GM21576 (cell line): ENCODE data around the gene HLCS.

ENCODE experiments used
- ATAC-seq: cut with Tn5 transposase; IDR thresholded peaks from one replicate; pipeline ENCODE4 v1.9.1; 2021; ENCODE audit warnings: mild to moderate bottlenecking, moderate library complexity; ENCODE audit not compliant: unreplicated experiment

The HLCS gene

DNA sequence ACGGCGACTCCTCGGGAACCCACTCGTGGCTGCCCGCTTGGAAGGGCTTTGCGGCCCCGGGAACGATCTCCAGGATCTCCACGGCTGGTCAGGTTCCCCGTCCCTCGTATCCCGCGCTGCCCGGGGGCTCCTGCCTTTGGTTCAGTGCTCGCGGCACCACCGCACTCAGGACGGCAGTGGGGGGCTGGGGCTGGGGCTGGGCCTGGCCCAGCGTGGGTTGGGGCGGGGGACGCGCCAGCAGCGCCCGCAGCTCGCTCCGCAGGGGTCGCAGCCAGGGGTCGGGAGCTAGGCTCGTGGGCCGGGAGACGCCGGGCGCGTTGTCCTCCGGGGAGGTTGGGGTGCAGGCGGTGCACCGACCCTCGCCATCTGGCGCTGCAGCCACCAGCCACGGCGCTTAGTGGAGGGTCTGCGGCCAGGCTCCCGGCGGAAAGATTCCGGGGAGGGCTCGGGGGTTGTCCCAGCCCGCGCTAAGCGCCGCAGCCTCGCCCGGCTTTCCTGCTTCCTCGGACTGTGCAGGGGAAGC is 258.6 kb downstream of the HLCS start:
- ATAC-seq = no peak

- no peak for ATAC-seq
Observed at GRCh38 chr21:36706951-36707762, 259.3 kb downstream of the HLCS start.

- no peak for ATAC-seq
Observed at GRCh38 chr21:36706482-36706852, 260.0 kb downstream of the HLCS start.

GRCh38 chr21:36705679-36706481 is 260.6 kb downstream of the HLCS start:
- ATAC-seq = no peak

DNA sequence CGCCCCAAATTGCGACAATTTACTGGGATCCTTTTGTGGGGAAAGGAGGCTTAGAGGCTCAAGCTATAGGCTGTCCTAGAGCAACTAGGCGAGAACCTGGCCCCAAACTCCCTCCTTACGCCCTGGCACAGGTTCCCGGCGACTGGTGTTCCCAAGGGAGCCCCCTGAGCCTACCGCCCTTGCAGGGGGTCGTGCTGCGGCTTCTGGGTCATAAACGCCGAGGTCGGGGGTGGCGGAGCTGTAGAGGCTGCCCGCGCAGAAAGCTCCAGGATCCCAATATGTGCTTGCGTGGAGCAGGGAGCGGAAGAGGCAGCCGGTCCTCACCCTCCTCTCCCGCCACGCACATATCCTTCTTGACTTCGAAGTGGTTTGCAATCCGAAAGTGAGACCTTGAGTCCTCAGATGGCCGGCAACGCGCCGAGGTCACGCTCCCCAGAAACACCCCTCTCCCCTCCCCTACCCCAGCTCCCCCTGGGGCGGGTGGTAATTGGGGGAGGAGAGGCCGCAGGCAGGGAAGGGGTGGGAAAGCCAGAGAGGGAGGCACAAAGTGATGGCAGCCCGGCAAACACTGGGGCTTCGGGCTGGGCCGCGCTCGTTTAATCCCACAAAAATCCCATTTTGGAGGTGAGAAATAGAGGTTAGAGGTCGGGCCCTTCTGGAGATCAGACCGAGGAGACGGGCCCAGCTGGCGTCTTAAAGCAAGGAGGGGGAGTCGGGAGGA is 261.4 kb downstream of the HLCS start:
- no peak for ATAC-seq

DNA sequence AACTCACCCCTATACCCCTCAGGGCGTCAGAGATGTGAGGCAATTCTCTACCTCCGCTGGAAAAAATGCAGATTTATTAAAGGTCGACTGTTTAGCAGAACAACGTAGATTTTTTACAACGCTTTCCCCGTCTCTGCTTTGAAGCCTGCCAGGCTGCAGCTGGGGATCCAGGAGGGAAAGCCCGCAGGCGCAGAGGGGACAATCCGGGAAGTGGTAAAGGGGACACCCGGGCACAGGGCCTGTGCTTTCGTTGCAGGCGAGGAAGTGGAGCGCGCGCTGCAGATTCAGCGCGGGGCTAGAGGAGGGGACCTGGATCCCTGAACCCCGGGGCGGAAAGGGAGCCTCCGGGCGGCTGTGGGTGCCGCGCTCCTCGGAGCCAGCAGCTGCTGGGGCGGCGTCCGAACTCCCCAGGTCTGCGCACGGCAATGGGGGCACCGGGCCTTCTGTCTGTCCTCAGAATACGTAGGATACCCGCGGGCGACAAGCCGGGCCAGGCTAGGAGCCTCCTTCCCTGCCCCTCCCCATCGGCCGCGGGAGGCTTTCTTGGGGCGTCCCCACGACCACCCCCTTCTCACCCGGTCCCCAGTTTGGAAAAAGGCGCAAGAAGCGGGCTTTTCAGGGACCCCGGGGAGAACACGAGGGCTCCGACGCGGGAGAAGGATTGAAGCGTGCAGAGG is 262.1 kb downstream of the HLCS start:
- ATAC-seq = no peak

DNA sequence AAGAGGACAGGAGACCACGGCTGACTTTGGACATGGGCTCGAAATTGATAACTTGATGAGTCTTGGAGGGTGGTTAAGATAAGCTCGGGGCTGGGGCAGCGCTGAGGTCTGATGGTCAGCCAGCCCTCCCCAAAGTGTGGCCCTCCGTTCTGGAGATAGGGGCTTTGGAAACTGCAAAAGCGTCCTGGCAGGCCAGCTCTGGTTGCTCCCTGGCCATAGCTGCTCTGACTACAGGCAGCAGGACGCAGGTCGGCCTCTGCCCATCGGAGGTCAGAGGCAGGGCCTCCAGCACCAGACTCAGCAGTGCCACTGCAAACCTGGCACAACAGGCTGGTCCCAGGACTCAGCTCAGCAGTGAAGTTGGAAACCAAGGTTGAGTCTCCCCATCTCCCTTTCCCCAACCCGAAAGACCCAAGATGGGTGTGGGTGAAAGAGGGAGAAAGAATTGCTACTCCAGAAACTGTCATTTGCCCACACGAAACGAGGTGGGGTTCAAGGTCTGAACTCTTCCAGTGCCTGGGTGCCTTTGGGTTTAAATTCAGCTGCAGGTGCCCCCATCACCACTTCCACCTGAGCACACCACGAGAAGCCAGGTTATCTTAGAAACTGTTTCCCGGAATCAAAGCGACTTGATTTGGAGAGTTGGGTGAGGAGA is 262.7 kb downstream of the HLCS start:
- ATAC-seq = no peak

- ATAC-seq = no peak
Observed at GRCh38 chr21:36703123-36703522, 263.3 kb downstream of the HLCS start.

DNA sequence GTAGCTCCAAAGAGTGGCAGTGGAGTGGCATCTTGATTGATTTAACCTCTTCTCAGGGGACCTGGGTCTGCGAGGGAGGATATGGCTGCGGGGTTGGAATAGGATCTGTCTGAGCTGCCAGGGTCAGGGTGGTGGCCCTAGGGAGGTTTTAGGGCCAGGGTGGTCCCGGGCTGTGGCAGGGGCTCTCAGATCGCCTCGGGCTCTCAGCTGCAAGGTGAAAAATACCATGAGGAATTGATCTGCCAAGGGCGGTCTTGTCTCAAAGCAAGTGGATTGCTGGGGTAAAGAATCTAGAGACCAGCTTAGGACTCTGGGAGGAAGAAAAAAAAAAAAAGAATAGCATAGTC is 263.9 kb downstream of the HLCS start:
- no peak for ATAC-seq

DNA sequence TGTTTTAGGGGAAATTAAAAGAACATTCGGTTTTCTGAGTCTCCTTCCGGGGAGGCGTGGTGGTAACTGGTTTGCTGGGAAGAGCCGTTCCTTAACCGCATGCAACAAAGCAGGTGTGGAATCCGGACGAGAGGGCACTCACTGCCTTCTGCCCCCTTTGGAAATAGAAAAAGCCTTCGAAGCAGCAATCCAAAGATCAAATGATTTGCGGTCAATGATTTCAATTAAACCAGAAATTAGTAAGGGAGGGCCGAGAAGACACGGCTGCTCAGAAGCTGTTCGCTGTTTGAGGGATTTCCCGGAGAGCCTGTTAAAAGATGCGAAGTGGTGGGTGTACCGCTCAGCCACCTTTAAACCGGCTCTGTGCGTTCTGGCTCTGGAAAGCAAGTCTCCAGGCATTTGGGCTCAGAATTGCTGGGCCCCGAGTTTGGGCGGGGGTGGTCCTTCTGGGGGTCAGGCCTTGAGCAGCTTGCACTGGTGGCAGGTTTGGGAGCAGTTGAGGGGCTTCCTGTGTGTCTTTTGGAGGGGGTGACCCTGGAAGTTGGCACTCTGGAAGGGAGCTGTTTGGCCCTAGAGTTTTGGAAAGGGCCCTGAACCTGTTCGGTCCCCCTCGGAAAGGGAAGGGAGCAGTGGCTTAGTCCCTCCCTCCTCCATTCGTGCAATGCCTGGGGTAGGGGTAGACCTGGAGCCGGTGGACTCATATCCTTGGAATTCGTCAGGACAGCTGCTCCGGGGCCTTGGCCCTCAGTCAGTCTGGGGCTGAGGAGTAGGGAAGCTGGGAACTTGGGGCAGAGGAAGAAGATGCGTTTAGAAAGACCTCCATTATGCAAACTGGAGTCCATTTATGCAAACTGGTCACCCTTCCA is 264.5 kb downstream of the HLCS start:
- no peak for ATAC-seq

GRCh38 chr21:36700971-36701755 is 265.3 kb downstream of the HLCS start:
- no peak for ATAC-seq
